HEK293 (cell line): Measurements from ENCODE around the gene FBRSL1.

Experiments
- KLF9 ChIP-seq: fragments of 450-650 bp; formaldehyde crosslinking; IDR thresholded peaks from 2 replicates; pipeline ENCODE4 v1.5.1; 2016; ENCODE audit warnings: missing biosample characterization, missing genetic modification characterization, low read depth
- ZNF132 ChIP-seq: fragments of 450-650 bp; formaldehyde crosslinking; IDR thresholded peaks from 2 replicates; pipeline ENCODE4 v1.5.1; 2017; ENCODE audit warnings: missing biosample characterization, missing genetic modification characterization, borderline replicate concordance
- ZNF292 ChIP-seq: fragments of 450-650 bp; formaldehyde crosslinking; IDR thresholded peaks from 2 replicates; pipeline ENCODE4 v1.5.1; 2016; ENCODE audit warnings: low read depth, missing biosample characterization, missing genetic modification characterization, borderline replicate concordance
- ZNF510 ChIP-seq: fragments of 450-650 bp; formaldehyde crosslinking; IDR thresholded peaks from 2 replicates; pipeline ENCODE4 v1.5.1; 2018; ENCODE audit warnings: mild to moderate bottlenecking, missing genetic modification characterization, missing biosample characterization; ENCODE audit not compliant: insufficient replicate concordance
- ZNF654 ChIP-seq: fragments of 450-650 bp; formaldehyde crosslinking; IDR thresholded peaks from 2 replicates; pipeline ENCODE4 v1.5.1; 2016; ENCODE audit warnings: low read depth, missing biosample characterization, missing genetic modification characterization
- ZNF701 ChIP-seq: fragments of 450-650 bp; formaldehyde crosslinking; IDR thresholded peaks from 2 replicates; pipeline ENCODE4 v1.5.1; 2016; ENCODE audit warnings: missing biosample characterization, missing genetic modification characterization
- TF ChIP-seq, protein P1 (sequence below): fragments of 450-650 bp; formaldehyde crosslinking; IDR thresholded peaks from 2 replicates; pipeline ENCODE4 v1.5.1; 2016; ENCODE audit warnings: missing biosample characterization, missing genetic modification characterization

DNA sequence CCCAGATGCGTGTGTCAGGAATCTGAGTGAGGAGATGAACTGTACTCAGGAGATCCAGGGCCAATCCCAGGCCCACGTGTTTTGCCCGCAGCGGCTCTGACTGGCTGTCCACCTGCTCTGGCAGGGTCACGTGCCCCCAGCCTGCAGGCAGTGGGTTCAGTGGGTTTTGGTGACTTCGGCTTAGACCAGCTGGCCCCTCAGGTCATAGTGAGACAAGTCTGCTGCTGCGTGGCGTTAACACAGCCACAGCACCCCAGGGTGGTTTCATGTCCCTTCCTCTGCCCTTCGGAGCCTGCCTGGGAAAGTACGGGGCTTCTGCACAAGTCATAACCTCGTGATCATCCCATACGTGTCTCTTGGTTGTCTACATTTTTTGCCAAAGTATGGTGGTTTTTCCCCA lies 2.6 kb downstream of the FBRSL1 start:
- no peak for TF ChIP-seq KLF9 (tag by site-specific recombination)
- TF ChIP-seq ZNF132 (tag by site-specific recombination), result no peak
- no peak for TF ChIP-seq ZNF701 (tag by site-specific recombination)
- TF ChIP-seq ZNF292 (tag by site-specific recombination), result no peak
- no peak for TF ChIP-seq ZNF510 (tag by site-specific recombination)
- TF ChIP-seq, protein P1, sequence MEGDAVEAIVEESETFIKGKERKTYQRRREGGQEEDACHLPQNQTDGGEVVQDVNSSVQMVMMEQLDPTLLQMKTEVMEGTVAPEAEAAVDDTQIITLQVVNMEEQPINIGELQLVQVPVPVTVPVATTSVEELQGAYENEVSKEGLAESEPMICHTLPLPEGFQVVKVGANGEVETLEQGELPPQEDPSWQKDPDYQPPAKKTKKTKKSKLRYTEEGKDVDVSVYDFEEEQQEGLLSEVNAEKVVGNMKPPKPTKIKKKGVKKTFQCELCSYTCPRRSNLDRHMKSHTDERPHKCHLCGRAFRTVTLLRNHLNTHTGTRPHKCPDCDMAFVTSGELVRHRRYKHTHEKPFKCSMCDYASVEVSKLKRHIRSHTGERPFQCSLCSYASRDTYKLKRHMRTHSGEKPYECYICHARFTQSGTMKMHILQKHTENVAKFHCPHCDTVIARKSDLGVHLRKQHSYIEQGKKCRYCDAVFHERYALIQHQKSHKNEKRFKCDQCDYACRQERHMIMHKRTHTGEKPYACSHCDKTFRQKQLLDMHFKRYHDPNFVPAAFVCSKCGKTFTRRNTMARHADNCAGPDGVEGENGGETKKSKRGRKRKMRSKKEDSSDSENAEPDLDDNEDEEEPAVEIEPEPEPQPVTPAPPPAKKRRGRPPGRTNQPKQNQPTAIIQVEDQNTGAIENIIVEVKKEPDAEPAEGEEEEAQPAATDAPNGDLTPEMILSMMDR (tag by site-specific recombination), result no peak
- no peak for TF ChIP-seq ZNF654 (tag by site-specific recombination)
